ENCODE data around the gene USP6NL.

GRCh38 chr10:11517150-11517549 is 94.3 kb downstream of the USP6NL start:
- TF ChIP-seq CTCF (IDR thresholded peaks at IDR 0.05) (no peak), POLR2A (IDR thresholded peaks at IDR 0.05) (no peak)

Data from lower leg skin (tissue), 3 donors.